ENCODE measurements around the gene USP20. TPM values are rescaled to one million over a fixed set of nuclear protein-coding genes. Genes with fewer than 3 reads are reported as not detected.

The USP20 gene
- total RNA-seq, 2 experiments from 2014 or later, result 14.4 to 24.1 TPM

DNA sequence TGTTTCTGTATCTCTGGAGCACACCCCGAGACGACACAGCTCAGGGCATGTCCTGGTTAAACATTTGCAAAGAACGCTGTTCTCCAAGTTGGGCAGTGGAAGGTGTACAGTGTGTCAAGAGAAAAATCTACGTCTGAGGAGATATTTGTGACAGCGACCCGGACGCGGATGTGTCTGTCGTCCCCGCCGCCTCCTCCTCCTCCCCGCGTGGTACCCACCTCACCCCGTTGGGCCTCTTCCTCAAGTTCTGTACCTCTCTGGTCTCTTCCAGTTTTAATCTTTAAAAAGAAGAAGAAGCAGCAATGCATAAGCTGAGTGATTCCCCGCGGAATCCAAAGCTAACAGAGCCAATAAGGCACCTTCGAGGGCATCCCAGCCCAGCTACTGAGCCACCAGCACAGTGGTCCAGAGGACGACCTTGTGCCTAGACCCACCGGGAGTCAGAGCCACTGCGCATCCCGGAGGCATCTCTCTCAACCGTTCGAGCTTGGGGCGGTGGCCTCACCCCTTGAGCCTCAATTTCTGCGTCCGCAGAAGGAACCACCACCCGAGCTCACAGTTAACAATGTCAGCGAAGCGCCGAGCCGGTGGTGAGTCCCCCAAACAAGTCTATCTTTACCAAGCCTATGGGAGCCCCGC lies 650 bp upstream of the USP20 start:
- Histone ChIP-seq H3K79me2 (ENCODE audit: insufficient read depth, low read depth, low read length) (peaks cover 30% of the 10 kb centered on the region), H3K4me1 (ENCODE audit: insufficient read depth, low read length, poor library complexity, severe bottlenecking) (peaks cover 39% of the 10 kb centered on the region), H3K36me3 (ENCODE audit: insufficient read depth, low read length) (peaks cover 36% of the 10 kb centered on the region), H2AFZ (ENCODE audit: low read length) (peak overlapping the region; percentile 68), H3K4me3 (ENCODE audit: low read depth, low read length, poor library complexity, severe bottlenecking) (peak overlapping the region; percentile 93), H4K20me1 (ENCODE audit: insufficient read depth, low read length) (peaks cover 7% of the 10 kb centered on the region; the same call in 1 of the 2 replicates), H3K4me2 (ENCODE audit: low read length) (peak overlapping the region; percentile 84), H3K9me3 (ENCODE audit: low read length) (no peaks in the 10 kb centered on the region), H3K9me2 (ENCODE audit: insufficient read depth, low read length) (no peaks in the 10 kb centered on the region), H3K27ac (ENCODE audit: low read depth, low read length, poor library complexity, severe bottlenecking) (peak overlapping the region; percentile 47)
- CTCF ChIA-PET (ENCODE audit: unreplicated experiment), result no interaction called here
- DNase-seq (ENCODE audit: low spot score), result peak; percentile 33
- TF ChIP-seq EZH2phosphoT487 (IDR thresholded peaks at IDR 0.05; ENCODE audit: borderline replicate concordance, low read depth, low read length), result no peak
- TF ChIP-seq, protein P1, sequence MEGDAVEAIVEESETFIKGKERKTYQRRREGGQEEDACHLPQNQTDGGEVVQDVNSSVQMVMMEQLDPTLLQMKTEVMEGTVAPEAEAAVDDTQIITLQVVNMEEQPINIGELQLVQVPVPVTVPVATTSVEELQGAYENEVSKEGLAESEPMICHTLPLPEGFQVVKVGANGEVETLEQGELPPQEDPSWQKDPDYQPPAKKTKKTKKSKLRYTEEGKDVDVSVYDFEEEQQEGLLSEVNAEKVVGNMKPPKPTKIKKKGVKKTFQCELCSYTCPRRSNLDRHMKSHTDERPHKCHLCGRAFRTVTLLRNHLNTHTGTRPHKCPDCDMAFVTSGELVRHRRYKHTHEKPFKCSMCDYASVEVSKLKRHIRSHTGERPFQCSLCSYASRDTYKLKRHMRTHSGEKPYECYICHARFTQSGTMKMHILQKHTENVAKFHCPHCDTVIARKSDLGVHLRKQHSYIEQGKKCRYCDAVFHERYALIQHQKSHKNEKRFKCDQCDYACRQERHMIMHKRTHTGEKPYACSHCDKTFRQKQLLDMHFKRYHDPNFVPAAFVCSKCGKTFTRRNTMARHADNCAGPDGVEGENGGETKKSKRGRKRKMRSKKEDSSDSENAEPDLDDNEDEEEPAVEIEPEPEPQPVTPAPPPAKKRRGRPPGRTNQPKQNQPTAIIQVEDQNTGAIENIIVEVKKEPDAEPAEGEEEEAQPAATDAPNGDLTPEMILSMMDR (conservative IDR thresholded peaks at IDR 0.05; ENCODE audit: low read length), result no peak
- intact Hi-C loops (cut with micrococcal nuclease; ENCODE audit: unreplicated experiment), result loop anchor here (2.0 kb wide), 2 partner anchors 50 to 208 kb away; partner anchors contain the start of gene FNBP1
- BruUV-seq (replicated peaks), result no TSS peak
- POLR2A ChIA-PET, result interaction anchor here (0.8 to 1.9 kb wide), 2 partner anchors 11 to 51 kb away, joined by 3 to 7 read pairs; no protein-coding TSS in a partner anchor

DNA sequence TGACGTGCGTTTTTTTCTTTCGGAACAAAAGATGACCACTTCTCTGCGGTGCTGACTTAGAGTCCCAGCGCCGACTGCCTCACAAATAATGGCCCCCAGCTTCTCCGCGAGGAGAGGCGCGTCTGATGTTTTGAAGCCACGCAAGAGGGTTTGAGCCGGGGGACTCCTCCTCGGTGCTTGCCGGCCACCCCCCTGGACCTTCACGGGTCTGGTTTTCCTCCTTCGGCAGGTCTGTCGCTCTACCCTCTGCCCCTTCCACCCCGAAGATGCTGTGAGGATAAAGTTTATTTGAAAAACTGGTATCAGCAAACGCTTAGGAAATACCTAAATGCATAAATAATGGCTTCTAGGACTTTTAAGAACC lies 584 bp downstream of the USP20 start:
- BruUV-seq (replicated peaks), result TSS peak; percentile 67
- Histone ChIP-seq H3K4me1 (ENCODE audit: insufficient read depth, low read length, poor library complexity, severe bottlenecking) (peaks cover 48% of the 10 kb centered on the region), H3K4me3 (ENCODE audit: low read depth, low read length, poor library complexity, severe bottlenecking) (peak overlapping the region; percentile 93), H3K9me3 (ENCODE audit: low read length) (no peaks in the 10 kb centered on the region), H3K27ac (ENCODE audit: low read depth, low read length, poor library complexity, severe bottlenecking) (peak overlapping the region; percentile 49), H4K20me1 (ENCODE audit: insufficient read depth, low read length) (peaks cover 7% of the 10 kb centered on the region; the same call in 1 of the 2 replicates), H3K79me2 (ENCODE audit: insufficient read depth, low read depth, low read length) (peaks cover 30% of the 10 kb centered on the region), H3K36me3 (ENCODE audit: insufficient read depth, low read length) (peaks cover 23% of the 10 kb centered on the region), H3K9me2 (ENCODE audit: insufficient read depth, low read length) (no peaks in the 10 kb centered on the region), H2AFZ (ENCODE audit: low read length) (peak overlapping the region; percentile 22), H3K4me2 (ENCODE audit: low read length) (peak overlapping the region; percentile 96)
- ChIA-PET POLR2A (interaction anchor here (1.9 kb wide), 1 partner anchor 49 kb away, joined by 7 read pairs; no protein-coding TSS in a partner anchor), CTCF (ENCODE audit: unreplicated experiment) (interaction anchor here (0.6 kb wide), 1 partner anchor 12 kb away, joined by 3 read pairs; no protein-coding TSS in a partner anchor)
- DNase-seq (ENCODE audit: low spot score), result no peak
- no peak for TF ChIP-seq EZH2phosphoT487 (IDR thresholded peaks at IDR 0.05; ENCODE audit: borderline replicate concordance, low read depth, low read length)
- TF ChIP-seq, protein P1 (conservative IDR thresholded peaks at IDR 0.05; ENCODE audit: low read length), result no peak
- intact Hi-C loops (cut with micrococcal nuclease; ENCODE audit: unreplicated experiment), result loop anchor here (2.0 kb wide), 2 partner anchors 49 to 207 kb away; partner anchors contain the start of gene FNBP1

All from OCI-LY7 (cell line).